ENCODE data around the gene SPSB1.

SPSB1 gene

GRCh38 chr1:9397997-9398526 is 105.4 kb downstream of the SPSB1 start:
- DNase-seq, result no peak

- no peak for DNase-seq
Measured at GRCh38 chr1:9399510-9400424, 107.1 kb downstream of the SPSB1 start.

- DNase-seq, result no peak
Measured at GRCh38 chr1:9400425-9401079, 107.9 kb downstream of the SPSB1 start.

- no peak for DNase-seq
Measured at GRCh38 chr1:9401080-9401453, 108.4 kb downstream of the SPSB1 start.

- no peak for DNase-seq
Measured at GRCh38 chr1:9402256-9402616, 109.5 kb downstream of the SPSB1 start.

- no peak for DNase-seq
Measured at GRCh38 chr1:9402717-9403225, 110.1 kb downstream of the SPSB1 start.

GRCh38 chr1:9404117-9404914 is 111.6 kb downstream of the SPSB1 start:
- no peak for DNase-seq

- no peak for DNase-seq
Measured at GRCh38 chr1:9406111-9406510, 113.4 kb downstream of the SPSB1 start.

GRCh38 chr1:9410737-9411297 is 118.1 kb downstream of the SPSB1 start:
- DNase-seq, result no peak

GRCh38 chr1:9413071-9413876 is 120.6 kb downstream of the SPSB1 start:
- DNase-seq, result no peak

- no peak for DNase-seq
Measured at GRCh38 chr1:9413877-9414213, 121.2 kb downstream of the SPSB1 start.

GRCh38 chr1:9416506-9416905 is 123.8 kb downstream of the SPSB1 start:
- DNase-seq, result no peak

GRCh38 chr1:9416918-9417500 is 124.3 kb downstream of the SPSB1 start:
- DNase-seq, result no peak

GRCh38 chr1:9417695-9418094 is 125.0 kb downstream of the SPSB1 start:
- DNase-seq, result no peak

GRCh38 chr1:9418851-9419250 is 126.2 kb downstream of the SPSB1 start:
- no peak for DNase-seq

Data from effector CD4-positive, alpha-beta T cell (primary cell).